ENCODE results near the gene SLC25A21.

The SLC25A21 gene

GRCh38 chr14:36848213-36848612 is 324.2 kb downstream of the SLC25A21 start:
- ATAC-seq, result no peak
- no peak for TF ChIP-seq CSDC2 (CRISPR knock-in tag; IDR thresholded peaks at IDR 0.05)
- no peak for TF ChIP-seq ZNF8 (CRISPR knock-in tag; IDR thresholded peaks at IDR 0.05)
- no peak for TF ChIP-seq CSRNP3 (CRISPR knock-in tag; IDR thresholded peaks at IDR 0.05)

GRCh38 chr14:36847366-36847765 is 325.0 kb downstream of the SLC25A21 start:
- no peak for TF ChIP-seq CSRNP3 (CRISPR knock-in tag; IDR thresholded peaks at IDR 0.05)
- TF ChIP-seq RARB (CRISPR knock-in tag; IDR thresholded peaks at IDR 0.05), result no peak
- TF ChIP-seq ZFP3 (CRISPR knock-in tag; IDR thresholded peaks at IDR 0.05), result no peak
- TF ChIP-seq ZC3H10 (CRISPR knock-in tag; IDR thresholded peaks at IDR 0.05), result no peak
- no peak for TF ChIP-seq OSR1 (CRISPR knock-in tag; IDR thresholded peaks at IDR 0.05)
- TF ChIP-seq ESRRG (CRISPR knock-in tag; IDR thresholded peaks at IDR 0.05), result no peak
- no peak for TF ChIP-seq CSDC2 (CRISPR knock-in tag; IDR thresholded peaks at IDR 0.05)
- TF ChIP-seq TSHZ2 (CRISPR knock-in tag; IDR thresholded peaks at IDR 0.05), result no peak
- no peak for TF ChIP-seq ZFP30 (CRISPR knock-in tag; IDR thresholded peaks at IDR 0.05)
- no peak for TF ChIP-seq PPARA (CRISPR knock-in tag; IDR thresholded peaks at IDR 0.05; ENCODE audit: borderline replicate concordance)
- no peak for TF ChIP-seq ISL1 (CRISPR knock-in tag; IDR thresholded peaks at IDR 0.05)
- TF ChIP-seq SNAI2 (CRISPR knock-in tag; IDR thresholded peaks at IDR 0.05), result no peak
- no peak for TF ChIP-seq CREB5 (CRISPR knock-in tag; IDR thresholded peaks at IDR 0.05; ENCODE audit: low read depth)

GRCh38 chr14:36845356-36846012 is 326.9 kb downstream of the SLC25A21 start:
- no peak for ATAC-seq

More at GRCh38 chr14:36847366-36847765, 325.0 kb downstream of the SLC25A21 start:
- ATAC-seq, result no peak

More at GRCh38 chr14:36845356-36846012, 326.9 kb downstream of the SLC25A21 start:
- TF ChIP-seq CSRNP3 (CRISPR knock-in tag; IDR thresholded peaks at IDR 0.05), result no peak
- no peak for TF ChIP-seq ISL1 (CRISPR knock-in tag; IDR thresholded peaks at IDR 0.05)
- no peak for TF ChIP-seq TSHZ2 (CRISPR knock-in tag; IDR thresholded peaks at IDR 0.05)
- TF ChIP-seq BACH2 (CRISPR knock-in tag; IDR thresholded peaks at IDR 0.05; ENCODE audit: borderline replicate concordance), result no peak
- TF ChIP-seq PPARA (CRISPR knock-in tag; IDR thresholded peaks at IDR 0.05; ENCODE audit: borderline replicate concordance), result no peak
- TF ChIP-seq ZNF70 (CRISPR knock-in tag; IDR thresholded peaks at IDR 0.05), result no peak
- no peak for TF ChIP-seq ZFP30 (CRISPR knock-in tag; IDR thresholded peaks at IDR 0.05)
- TF ChIP-seq ZNF565 (CRISPR knock-in tag; conservative IDR thresholded peaks at IDR 0.05; ENCODE audit: low read depth), result no peak
- TF ChIP-seq POU6F1 (CRISPR knock-in tag; IDR thresholded peaks at IDR 0.05; ENCODE audit: borderline replicate concordance, low read depth), result no peak
